ENCODE measurements around the gene DOCK4. TPM values are rescaled to one million over a fixed set of nuclear protein-coding genes. Genes with fewer than 3 reads are reported as not detected.

DOCK4 gene
- polyA plus RNA-seq, 3 donors = 20.5 to 27.6 (median 24.6) TPM

- no peak for DNase-seq (ENCODE audit: extremely low read depth in 1 of 11, low read depth in 9 of 11, low spot score in 4 of 11)
These were observed 199.0 kb downstream of the DOCK4 start for GRCh38 chr7:112007185-112007584.

- DNase-seq (ENCODE audit: extremely low read depth in 1 of 11, low read depth in 9 of 11, low spot score in 4 of 11) = no peak
These were observed 200.1 kb downstream of the DOCK4 start for GRCh38 chr7:112006071-112006470.

- DNase-seq (ENCODE audit: extremely low read depth in 1 of 11, low read depth in 9 of 11, low spot score in 4 of 11) = no peak
These were observed 200.9 kb downstream of the DOCK4 start for GRCh38 chr7:112005205-112005775.

GRCh38 chr7:112001091-112001826 lies 204.9 kb downstream of the DOCK4 start:
- no peak for DNase-seq (ENCODE audit: extremely low read depth in 1 of 11, low read depth in 9 of 11, low spot score in 4 of 11)

- DNase-seq (ENCODE audit: extremely low read depth in 1 of 11, low read depth in 9 of 11, low spot score in 4 of 11) = peak in 2 of 11 donors; percentile 22 to 26
These were observed 207.9 kb downstream of the DOCK4 start for GRCh38 chr7:111998326-111998725.

GRCh38 chr7:111997546-111997945 lies 208.7 kb downstream of the DOCK4 start:
- no peak for DNase-seq (ENCODE audit: extremely low read depth in 1 of 11, low read depth in 9 of 11, low spot score in 4 of 11)

GRCh38 chr7:111992601-111993000 lies 213.6 kb downstream of the DOCK4 start:
- no peak for DNase-seq (ENCODE audit: extremely low read depth in 1 of 11, low read depth in 9 of 11, low spot score in 4 of 11)

GRCh38 chr7:111990643-111991042 lies 215.6 kb downstream of the DOCK4 start:
- DNase-seq (ENCODE audit: extremely low read depth in 1 of 11, low read depth in 9 of 11, low spot score in 4 of 11) = peak in 10 of 11 donors; percentile 24 to 82 (median 56)

GRCh38 chr7:111987886-111988285 lies 218.3 kb downstream of the DOCK4 start:
- DNase-seq (ENCODE audit: extremely low read depth in 1 of 11, low read depth in 9 of 11, low spot score in 4 of 11) = no peak

GRCh38 chr7:111987115-111987826 lies 218.9 kb downstream of the DOCK4 start:
- no peak for DNase-seq (ENCODE audit: extremely low read depth in 1 of 11, low read depth in 9 of 11, low spot score in 4 of 11)

- no peak for DNase-seq (ENCODE audit: extremely low read depth in 1 of 11, low read depth in 9 of 11, low spot score in 4 of 11)
These were observed 219.6 kb downstream of the DOCK4 start for GRCh38 chr7:111986601-111987000.

GRCh38 chr7:111985798-111986197 lies 220.4 kb downstream of the DOCK4 start:
- DNase-seq (ENCODE audit: extremely low read depth in 1 of 11, low read depth in 9 of 11, low spot score in 4 of 11) = no peak

- no peak for DNase-seq (ENCODE audit: extremely low read depth in 1 of 11, low read depth in 9 of 11, low spot score in 4 of 11)
These were observed 223.4 kb downstream of the DOCK4 start for GRCh38 chr7:111982804-111983203.

GRCh38 chr7:111982133-111982532 lies 224.1 kb downstream of the DOCK4 start:
- no peak for DNase-seq (ENCODE audit: extremely low read depth in 1 of 11, low read depth in 9 of 11, low spot score in 4 of 11)

- DNase-seq (ENCODE audit: extremely low read depth in 1 of 11, low read depth in 9 of 11, low spot score in 4 of 11) = no peak
These were observed 225.5 kb downstream of the DOCK4 start for GRCh38 chr7:111980725-111981124.

GRCh38 chr7:111975346-111975745 lies 230.9 kb downstream of the DOCK4 start:
- no peak for DNase-seq (ENCODE audit: extremely low read depth in 1 of 11, low read depth in 9 of 11, low spot score in 4 of 11)

GRCh38 chr7:111960984-111961383 lies 245.2 kb downstream of the DOCK4 start:
- DNase-seq (ENCODE audit: extremely low read depth in 1 of 11, low read depth in 9 of 11, low spot score in 4 of 11) = no peak

GRCh38 chr7:111958896-111959295 lies 247.3 kb downstream of the DOCK4 start:
- peak in 10 of 11 donors; percentile 21 to 53 (median 34) for DNase-seq (ENCODE audit: extremely low read depth in 1 of 11, low read depth in 9 of 11, low spot score in 4 of 11)

GRCh38 chr7:111958431-111958830 lies 247.8 kb downstream of the DOCK4 start:
- no peak for DNase-seq (ENCODE audit: extremely low read depth in 1 of 11, low read depth in 9 of 11, low spot score in 4 of 11)

GRCh38 chr7:111955616-111956015 lies 250.6 kb downstream of the DOCK4 start:
- no peak for DNase-seq (ENCODE audit: extremely low read depth in 1 of 11, low read depth in 9 of 11, low spot score in 4 of 11)
